Activated CD4-positive, CD25-positive, alpha-beta regulatory T cell (primary cell): ENCODE data around the gene GTPBP3.
A peak's percentile ranks its signal among the peaks of the same experiment; 100 is the strongest.
"Not testable (repeated sequence)": the region's sequence is repeated elsewhere in the genome, so short reads cannot be mapped to it uniquely, and the experiment has no call there.

Experiments used
- DNase-seq, 4 experiments: peaks; one replicate each; lab custom pipeline; 2025; lab: John Stamatoyannopoulos, UW

GTPBP3 gene

DNA sequence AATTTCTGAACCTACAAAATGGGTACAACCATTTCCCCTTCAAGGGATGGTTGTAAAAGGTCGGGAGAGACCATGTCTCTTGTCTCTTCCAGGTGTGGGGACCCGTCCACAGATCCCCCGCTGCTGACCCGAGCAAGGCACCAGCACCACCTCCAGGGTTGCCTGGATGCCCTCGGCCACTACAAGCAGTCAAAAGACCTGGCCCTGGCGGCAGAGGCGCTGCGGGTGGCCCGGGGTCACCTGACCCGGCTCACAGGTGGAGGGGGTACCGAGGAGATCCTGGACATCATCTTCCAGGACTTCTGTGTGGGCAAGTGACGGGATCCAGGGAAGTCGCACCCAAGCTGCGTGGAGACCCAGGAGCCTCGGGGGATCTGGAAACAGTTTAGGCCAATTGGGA is 4.0 kb downstream of the GTPBP3 start:
- no peak for DNase-seq

GRCh38 chr19:17341845-17342244 is 4.5 kb downstream of the GTPBP3 start:
- no peak for DNase-seq

DNA sequence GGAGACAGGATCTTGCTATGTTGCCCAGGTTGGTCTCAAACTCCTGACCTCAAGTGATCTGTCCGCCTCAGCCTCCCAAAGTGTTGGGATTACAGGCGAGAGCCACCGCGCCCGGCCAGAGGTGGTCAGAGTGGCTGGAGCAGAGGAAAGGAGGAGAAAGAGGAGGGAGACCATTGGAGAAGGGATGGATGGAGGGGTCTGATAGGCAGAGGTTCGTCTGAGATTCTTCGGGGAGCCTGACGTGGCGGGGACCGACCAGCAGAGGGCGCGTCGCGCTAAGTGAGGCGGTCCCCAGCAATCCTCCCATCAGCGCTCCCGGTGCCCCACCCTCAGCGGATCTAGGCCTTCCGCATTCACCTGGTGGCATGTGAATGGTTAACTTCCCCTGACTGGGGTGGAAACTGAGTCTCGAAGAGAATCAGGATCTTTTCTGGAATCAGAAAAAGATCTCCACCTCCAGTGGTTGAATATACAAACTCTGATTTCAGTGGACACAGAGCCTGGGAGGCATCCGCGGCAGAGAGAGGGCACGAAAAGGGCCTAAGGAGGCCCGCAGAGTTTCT is 8.8 kb downstream of the GTPBP3 start:
- peak; percentile 58 to 74 (median 62) for DNase-seq

DNA sequence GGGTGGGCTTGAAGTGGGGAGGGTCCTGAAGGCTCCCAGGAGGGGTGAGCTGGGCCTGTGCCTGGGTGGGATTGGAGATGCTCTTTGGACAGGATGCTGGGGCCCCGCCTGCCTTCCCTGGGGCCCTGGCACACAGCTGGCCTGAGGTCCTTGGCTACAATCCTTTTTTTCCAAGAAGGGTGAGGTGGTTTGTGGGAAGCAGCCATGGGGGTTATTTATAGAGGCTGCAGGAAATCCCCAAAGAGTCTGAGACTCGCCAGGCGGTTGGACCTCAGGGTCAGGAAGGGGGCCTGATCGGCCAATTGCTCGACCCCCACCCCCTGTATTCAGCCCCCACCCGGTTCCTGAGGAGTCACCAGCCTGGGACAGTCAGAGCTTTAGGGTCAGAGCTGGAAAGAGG is 10.0 kb downstream of the GTPBP3 start:
- DNase-seq = no peak

DNA sequence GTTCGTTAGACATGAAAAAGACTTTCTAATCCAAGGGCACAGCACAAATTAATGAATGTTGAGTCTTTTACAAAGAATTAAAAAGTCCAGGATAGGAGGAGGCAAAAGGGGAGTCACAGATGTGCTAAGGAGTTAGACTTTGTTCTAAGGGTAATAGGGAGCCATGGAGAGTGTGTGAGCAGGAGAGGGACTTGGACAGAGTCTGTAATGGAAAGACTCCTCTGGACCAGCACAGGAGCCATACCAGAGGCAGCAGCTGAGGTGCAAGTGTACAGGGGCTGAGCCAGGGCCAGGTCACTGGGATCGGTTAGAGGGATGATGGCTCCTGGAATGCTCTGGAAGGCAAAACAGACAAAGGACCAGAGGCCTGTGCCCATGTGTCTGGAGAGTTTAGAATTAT is 10.5 kb downstream of the GTPBP3 start:
- DNase-seq = no peak

DNA sequence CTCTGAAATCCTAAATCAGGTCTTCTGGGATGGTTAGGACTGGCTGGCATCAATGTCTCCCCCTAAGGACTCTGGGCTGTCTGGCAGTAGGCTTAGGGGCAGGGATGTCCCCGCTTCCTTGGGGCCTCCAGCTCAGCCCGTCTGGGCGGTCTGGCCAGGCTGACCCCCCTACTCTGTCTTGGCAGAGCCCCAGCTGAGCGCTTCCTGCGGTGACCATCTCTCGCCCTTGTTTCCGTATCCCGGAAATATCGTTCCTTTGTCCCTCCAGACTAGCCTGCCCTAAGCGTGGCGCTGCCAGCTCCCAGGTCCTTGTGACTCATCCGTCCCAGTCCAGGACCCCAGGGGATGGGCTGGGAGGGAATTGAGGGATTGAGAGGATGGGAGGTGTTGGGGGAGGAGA is 11.3 kb downstream of the GTPBP3 start:
- DNase-seq = no peak

DNA sequence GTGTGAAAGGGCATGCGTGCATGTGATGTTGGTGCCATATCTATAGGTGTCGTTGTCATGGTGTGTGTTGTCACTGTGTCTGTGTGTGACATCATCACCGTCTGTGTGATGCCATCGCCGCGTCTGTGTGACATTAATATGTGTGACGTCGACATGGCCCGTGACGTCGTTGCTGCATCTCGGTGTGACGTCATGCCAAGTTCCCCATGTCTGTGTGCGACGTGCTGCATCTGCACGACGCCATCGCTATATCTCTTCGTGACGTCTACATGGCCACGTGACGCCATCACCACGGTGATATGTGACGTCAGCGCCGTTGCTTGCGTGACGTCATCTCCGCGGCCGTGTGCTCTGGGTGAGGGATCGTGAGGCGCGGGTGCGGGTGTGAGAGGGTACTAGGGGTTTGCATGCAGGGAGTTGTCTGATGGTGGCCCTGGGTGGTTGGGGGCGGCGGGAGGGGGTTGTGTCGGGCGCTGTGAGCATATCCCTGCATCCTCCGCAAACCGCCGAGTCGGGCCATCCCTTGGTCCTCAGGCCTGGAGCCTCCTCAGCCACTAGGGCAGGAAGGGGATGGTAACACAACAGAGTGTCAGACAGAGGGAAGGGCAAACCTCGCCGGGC is 14.6 kb downstream of the GTPBP3 start:
- DNase-seq = no peak

DNA sequence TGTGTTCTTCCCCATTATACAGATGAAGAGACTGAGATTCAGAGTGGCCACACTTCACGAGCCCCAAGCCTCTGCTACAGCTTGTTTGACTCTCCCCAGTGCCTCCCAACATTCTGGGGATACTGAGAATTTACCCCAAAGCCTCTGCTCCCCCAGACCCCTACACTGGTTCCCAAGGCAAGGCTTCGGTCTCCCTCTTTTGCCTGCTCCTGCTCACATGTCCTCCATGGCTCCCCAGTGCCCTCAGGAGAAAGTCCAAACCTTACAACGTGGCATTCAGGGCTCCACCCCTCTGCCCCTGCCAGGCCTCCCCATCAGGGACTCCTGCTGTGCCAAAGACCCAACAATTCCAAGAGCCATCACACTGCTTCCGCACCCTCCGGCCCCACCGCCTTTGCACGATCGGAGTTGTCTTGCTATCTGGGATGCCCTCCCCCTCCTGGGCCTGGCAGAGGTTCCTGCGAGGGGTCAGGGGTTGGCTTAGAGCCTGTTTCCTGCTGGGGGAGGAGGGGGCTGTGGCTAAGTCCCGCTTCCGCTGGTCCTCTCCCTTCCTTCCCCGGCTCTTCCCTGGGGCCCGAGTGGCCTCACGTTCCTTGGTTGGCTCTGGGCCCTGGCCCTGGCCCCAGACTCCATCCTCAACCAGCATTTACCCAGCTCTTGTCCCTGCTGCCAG is 15.4 kb downstream of the GTPBP3 start:
- no peak for DNase-seq

- DNase-seq = no peak
Observed at GRCh38 chr19:17353386-17353785, 16.0 kb downstream of the GTPBP3 start.

- DNase-seq = no peak
Observed at GRCh38 chr19:17357078-17357666, 19.8 kb downstream of the GTPBP3 start.

DNA sequence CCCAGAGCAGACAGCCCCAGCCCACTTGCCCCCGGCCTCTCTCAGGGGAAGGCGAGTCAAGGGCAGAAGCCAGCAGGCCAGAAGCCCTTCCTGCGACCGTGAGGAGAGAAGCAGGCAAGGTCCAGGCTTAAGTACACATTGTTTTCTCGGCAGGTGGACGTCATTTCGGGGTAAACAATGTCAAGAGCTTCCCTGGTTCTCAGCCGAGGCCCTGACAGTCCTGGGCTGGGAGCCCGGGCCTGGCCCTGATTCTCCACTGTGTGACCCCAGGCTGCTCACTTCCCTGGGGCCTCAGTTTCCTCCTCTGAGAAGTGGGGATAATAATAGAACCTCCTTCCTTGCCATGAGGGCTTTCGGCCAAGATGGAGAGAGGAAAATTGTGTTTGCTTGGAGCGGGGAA is 20.4 kb downstream of the GTPBP3 start:
- no peak for DNase-seq

DNA sequence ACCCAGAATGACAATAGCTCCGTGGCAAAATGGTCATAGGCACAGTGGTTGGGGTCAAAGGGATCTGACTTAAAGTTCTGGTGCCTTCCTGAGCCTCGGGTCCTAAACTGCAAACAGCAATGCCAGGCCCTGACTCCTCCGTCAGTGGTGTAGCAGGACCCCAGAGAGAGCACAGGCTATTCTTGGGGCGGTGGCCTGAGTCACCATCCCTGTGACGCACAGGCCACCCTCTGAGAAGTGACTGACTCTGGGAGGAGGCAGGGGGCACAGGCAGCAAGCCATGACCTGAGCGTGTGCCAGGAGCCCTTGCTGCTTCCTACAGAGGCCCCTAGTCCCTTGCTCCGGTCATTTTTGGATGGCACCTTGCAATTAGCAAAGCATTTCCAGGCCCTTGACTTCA is 21.0 kb downstream of the GTPBP3 start:
- DNase-seq = no peak

DNA sequence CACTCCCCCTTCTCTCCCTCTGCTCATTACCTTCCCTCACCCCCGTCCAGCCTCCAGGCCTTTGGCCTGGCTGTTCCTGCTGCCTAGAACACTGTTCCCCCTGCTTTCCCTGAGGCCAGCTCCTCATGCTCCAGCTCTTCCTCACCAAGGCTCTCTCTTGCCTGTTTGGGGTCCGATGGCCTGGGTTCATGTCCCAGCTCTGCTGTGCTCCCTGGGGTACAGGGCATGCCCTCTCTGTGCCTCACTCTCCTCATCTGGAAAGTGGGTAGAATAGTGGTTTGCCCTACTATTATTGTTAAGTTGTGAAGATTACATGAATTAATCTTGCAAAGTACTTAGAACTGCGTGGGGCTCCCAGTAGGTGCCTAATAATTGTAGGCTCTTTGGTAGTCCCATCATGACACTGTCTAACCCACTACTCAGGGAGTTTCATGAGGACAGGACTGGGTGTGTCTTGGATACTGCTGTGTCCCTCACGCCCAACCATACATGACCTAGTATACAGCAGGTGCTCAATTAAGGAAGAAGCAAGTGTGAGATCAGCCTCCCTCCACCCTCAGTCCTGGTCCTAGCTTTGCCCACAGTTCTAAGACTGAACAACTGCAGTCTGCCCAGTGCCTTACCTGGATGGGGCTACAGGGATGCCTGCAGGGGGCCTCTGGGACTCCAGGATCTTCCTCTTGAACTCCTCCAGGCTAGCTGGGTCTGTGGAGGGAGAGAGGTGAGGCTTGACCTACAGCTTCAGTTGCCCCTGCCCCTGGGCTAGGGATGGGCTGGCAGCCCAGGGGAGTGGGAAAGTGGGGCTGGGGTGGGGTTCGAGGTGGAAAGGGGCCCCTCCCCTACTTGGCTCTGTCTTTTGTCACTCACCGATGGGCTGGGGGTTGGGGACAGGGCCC is 22.8 kb downstream of the GTPBP3 start:
- no peak for DNase-seq

DNA sequence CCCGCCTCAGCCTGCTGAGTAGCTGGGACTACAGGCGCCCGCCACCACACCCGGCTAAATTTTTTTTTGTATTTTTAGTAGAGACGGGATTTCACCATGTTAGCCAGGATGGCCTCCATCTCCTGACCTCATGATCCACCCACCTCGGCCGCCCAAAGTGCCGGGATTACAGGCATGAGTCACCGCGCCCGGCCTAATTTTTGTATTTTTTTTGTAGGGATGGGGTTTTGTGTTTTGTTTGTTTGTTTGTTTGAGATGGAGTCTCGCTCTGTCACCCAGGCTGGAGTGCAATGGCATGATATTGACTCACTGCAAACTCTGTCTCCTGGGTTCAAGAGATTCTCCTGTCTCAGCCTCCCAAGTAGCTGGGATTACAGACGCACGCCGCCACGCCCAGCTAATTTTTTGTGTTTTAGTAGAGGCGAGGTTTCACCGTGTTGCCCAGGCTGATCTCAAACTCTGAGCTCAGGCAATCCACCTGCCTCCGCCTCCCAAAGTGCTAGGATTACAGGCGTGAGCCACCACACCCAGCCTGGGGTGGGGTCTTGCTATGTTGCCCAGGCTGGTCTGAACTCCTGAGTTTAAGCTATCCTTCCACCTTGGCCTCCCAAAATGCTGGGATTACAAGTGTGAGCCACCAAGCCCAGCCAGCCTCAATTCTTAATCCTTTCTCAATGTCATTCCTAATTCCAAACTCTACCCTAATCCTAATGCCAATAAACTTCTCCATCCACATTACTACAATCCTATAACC is 26.7 kb downstream of the GTPBP3 start:
- DNase-seq = not testable (repeated sequence)

DNA sequence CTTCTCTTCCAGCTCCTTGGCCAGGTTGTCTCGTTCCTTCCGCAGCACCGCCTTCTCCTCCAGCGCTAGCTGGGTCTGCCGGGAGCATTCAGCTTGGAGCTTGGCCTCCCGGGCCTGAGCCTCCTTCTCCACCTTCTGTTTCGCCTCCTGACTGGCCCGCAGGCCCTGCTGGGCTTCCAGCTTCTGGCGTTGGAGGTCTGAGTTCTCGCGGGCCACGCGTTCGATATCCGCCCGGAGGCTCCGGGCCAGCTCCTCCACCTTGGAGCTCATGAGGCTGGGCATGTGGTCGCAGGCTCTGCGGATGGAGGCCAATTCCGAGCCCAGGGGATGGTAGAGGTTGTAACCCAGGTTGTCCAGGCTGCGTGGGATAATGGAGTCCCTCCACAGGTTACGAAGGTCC is 28.0 kb downstream of the GTPBP3 start:
- no peak for DNase-seq

DNA sequence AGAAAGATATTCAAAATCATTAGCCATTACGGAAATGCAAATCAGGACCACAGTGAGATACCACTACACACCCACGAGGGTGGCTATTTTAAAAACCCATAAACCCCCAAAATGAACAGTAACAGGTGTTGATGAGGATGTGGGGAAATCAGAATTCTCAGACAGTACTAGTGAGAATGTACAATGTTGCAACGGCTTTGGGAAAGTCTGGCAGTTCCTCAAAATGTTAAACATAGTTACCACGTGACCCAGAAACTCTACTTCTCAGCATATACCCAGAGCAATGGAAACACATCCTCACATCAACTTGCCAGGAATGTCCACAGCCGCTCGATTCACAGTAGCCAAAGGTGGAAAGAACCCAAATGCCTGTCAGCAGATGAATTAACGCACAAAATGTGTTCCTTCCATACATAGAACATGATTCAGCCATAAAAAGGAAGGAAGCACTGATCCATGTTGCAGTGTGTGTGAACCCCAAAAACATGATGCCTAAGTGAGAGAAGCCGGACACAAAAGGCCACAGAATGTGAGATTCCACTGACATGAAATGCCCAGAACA is 32.8 kb downstream of the GTPBP3 start:
- DNase-seq = no peak

DNA sequence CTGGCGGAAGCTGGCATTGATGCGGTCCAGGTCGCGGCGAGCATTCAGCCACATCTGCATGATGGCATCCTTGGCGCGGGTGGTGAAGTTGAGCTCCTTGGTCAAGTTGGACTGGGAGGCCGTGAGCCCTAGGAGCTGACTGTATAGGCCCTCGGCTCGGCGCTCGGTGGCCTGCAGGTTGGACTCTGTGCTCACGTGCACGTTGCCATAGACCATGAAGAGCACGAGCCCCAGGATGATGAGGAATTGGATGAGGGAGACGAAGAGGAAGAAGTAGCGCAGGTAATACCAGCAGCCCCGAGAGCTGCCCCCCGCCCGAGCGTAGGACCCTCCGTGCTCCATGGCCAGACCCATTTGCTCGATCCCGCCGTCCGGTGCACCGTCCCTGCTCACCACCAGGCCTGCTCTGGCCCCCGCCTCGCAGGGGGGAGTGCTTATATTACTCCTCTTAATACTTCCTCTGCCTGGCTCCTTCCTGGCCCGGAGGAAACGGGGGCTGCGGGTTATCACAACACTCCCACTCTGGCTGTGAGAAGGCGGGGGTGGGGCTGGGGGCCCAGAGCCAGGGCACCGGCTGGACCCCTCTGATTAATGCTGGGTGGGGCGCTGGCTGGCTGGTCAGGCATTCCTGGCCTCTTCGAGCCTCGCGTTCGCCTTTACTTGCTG is 39.7 kb downstream of the GTPBP3 start, which contains the start of gene PLVAP:
Gene PLVAP, minus strand, starts transcription at position 408 of the 666 bp plus-strand sequence. Its CDS starts 54 bp downstream, at position 354.
- no peak for DNase-seq

- no peak for DNase-seq
Observed at GRCh38 chr19:17378271-17378670, 40.9 kb downstream of the GTPBP3 start.

DNA sequence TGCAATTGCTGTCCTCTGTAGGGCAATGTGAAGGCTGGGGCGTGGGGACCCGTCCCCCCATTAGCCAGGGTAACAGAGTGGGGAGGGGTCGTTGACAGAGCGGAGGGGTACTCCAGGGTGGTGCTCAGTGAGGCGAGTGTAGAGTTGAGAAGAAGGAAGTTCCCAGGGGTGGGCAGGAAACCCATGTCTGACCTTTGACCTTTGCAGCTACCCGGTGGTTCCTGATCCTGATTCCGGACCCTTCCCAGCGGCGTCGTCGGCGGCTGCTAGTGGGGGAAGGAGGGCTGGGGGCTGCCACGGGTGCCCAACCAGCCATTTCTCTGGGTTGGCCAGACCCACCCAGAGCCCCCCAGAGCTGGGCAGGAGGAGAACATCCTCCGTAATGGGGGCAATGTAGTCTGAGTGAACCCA is 41.9 kb downstream of the GTPBP3 start:
- DNase-seq = no peak

- DNase-seq = no peak
Observed at GRCh38 chr19:17380426-17381138, 43.2 kb downstream of the GTPBP3 start.
